ENCODE data around the gene ADIPOQ. TPM values are rescaled to one million over a fixed set of nuclear protein-coding genes. Genes with fewer than 3 reads are reported as not detected.
A peak's percentile ranks its signal among the peaks of the same experiment; 100 is the strongest.
"Not testable (repeated sequence)": the region's sequence is repeated elsewhere in the genome, so short reads cannot be mapped to it uniquely, and the experiment has no call there.

The ADIPOQ gene
- total and polyA plus RNA-seq, 2 experiments from 2014 or later = not detected

GRCh38 chr3:186845756-186846155 is 3.2 kb downstream of the ADIPOQ start:
- Histone ChIP-seq H3K27ac (no peak overlapping the region), H3K9me3 (ENCODE audit: low read depth) (no peaks in the 10 kb centered on the region)
- 86% methylated on average over 10 of the region's 10 CpGs for WGBS (ENCODE audit: low lambda C conversion rate, missing lambda C conversion rate)

DNA sequence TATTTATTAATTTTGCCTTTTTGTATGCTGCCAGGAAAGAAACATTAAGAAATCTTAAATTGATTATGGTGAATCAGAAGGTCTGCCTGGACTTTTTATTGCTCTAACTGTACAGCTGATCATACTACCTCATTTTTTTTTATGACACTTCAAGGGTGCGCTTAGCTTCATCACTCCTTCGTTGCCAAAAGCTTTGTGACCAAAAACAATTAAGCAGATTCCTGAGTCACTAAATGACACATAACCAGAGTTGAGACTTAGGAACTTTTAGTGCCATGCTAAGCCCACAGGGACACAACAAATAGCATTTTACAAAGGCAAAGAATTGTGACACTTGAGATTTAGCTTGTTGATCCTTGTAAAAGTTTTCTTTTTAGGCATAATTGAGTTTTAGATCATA is 4.9 kb downstream of the ADIPOQ start:
- Histone ChIP-seq H3K9me2 (replicated peaks; ENCODE audit: insufficient read depth) (no peaks in the 10 kb centered on the region), H3K4me2 (no peak overlapping the region), H3K27me3 (peaks cover 3% of the 10 kb centered on the region), H2AFZ (no peak overlapping the region), H3K27ac (no peak overlapping the region), H3K36me3 (replicated peaks; ENCODE audit: insufficient read depth, low read depth) (no peaks in the 10 kb centered on the region), H3K79me2 (no peaks in the 10 kb centered on the region), H3K4me1 (ENCODE audit: insufficient read depth) (peaks cover 5% of the 10 kb centered on the region), H3K9me3 (ENCODE audit: low read depth) (no peaks in the 10 kb centered on the region), H4K20me1 (ENCODE audit: insufficient read depth, poor library complexity, severe bottlenecking) (no peaks in the 10 kb centered on the region), H3K4me3 (no peak overlapping the region)
- WGBS (ENCODE audit: low lambda C conversion rate, missing lambda C conversion rate) = 59% methylated on average over 2 of the region's 2 CpGs
- no peak for TF ChIP-seq EZH2 (IDR thresholded peaks at IDR 0.05; ENCODE audit: borderline replicate concordance)
- no peak for TF ChIP-seq EZH2phosphoT487 (IDR thresholded peaks at IDR 0.05; ENCODE audit: low read depth, severe bottlenecking, unreplicated experiment)
- TF ChIP-seq, protein P1, sequence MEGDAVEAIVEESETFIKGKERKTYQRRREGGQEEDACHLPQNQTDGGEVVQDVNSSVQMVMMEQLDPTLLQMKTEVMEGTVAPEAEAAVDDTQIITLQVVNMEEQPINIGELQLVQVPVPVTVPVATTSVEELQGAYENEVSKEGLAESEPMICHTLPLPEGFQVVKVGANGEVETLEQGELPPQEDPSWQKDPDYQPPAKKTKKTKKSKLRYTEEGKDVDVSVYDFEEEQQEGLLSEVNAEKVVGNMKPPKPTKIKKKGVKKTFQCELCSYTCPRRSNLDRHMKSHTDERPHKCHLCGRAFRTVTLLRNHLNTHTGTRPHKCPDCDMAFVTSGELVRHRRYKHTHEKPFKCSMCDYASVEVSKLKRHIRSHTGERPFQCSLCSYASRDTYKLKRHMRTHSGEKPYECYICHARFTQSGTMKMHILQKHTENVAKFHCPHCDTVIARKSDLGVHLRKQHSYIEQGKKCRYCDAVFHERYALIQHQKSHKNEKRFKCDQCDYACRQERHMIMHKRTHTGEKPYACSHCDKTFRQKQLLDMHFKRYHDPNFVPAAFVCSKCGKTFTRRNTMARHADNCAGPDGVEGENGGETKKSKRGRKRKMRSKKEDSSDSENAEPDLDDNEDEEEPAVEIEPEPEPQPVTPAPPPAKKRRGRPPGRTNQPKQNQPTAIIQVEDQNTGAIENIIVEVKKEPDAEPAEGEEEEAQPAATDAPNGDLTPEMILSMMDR (IDR thresholded peaks at IDR 0.05; ENCODE audit: poor library complexity) = no peak
- no peak for DNase-seq (ENCODE audit: low spot score)

More at GRCh38 chr3:186845756-186846155, 3.2 kb downstream of the ADIPOQ start:
- Histone ChIP-seq H3K4me1 (ENCODE audit: insufficient read depth) (peaks cover 6% of the 10 kb centered on the region), H3K36me3 (replicated peaks; ENCODE audit: insufficient read depth, low read depth) (no peaks in the 10 kb centered on the region), H3K4me2 (no peak overlapping the region), H3K9me2 (replicated peaks; ENCODE audit: insufficient read depth) (no peaks in the 10 kb centered on the region), H3K4me3 (no peak overlapping the region), H2AFZ (no peak overlapping the region), H4K20me1 (ENCODE audit: insufficient read depth, poor library complexity, severe bottlenecking) (no peaks in the 10 kb centered on the region), H3K79me2 (no peaks in the 10 kb centered on the region), H3K27me3 (peaks cover 3% of the 10 kb centered on the region)
- no peak for DNase-seq (ENCODE audit: low spot score)
- TF ChIP-seq, protein P1 (IDR thresholded peaks at IDR 0.05; ENCODE audit: poor library complexity) = no peak
- no peak for TF ChIP-seq EZH2 (IDR thresholded peaks at IDR 0.05; ENCODE audit: borderline replicate concordance)
- no peak for TF ChIP-seq EZH2phosphoT487 (IDR thresholded peaks at IDR 0.05; ENCODE audit: low read depth, severe bottlenecking, unreplicated experiment)

DNA sequence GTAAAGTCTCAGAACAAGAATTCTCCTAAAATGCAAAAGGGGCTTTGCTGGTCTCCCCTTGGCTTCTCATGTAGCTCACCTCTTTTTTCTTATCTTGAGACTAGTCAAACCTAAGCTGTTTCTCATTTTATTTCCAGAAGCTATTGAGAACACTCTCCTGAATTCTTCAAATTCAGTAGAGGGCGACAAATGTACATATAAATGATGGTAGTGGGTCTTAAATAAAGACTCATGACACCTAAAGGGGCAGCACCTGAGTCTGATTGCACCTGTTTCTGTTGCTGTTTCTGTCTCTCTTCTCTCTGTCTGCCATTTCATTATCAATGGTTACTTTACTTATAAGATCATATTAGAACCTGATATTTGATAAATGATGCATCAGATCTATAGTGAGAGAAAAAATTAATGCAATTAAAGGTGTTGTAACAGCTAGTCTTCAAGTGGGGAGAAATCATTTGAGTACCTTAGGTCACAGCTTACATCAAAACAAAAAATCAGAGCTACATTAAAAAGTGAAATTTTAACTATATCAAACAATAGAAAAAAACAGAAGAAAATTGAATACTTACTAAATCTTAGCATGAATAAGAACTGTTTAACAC is 7.0 kb downstream of the ADIPOQ start:
- H3K79me2 ChIP-seq = no peaks in the 10 kb centered on the region
- no peak for TF ChIP-seq EZH2 (IDR thresholded peaks at IDR 0.05; ENCODE audit: borderline replicate concordance)
- TF ChIP-seq, protein P1 (IDR thresholded peaks at IDR 0.05; ENCODE audit: poor library complexity) = peak; percentile 71
- H3K9me3 ChIP-seq (ENCODE audit: low read depth) = no peaks in the 10 kb centered on the region
- no peak overlapping the region for H3K4me3 ChIP-seq
- H3K9me2 ChIP-seq (replicated peaks; ENCODE audit: insufficient read depth) = no peaks in the 10 kb centered on the region
- no peaks in the 10 kb centered on the region for H3K36me3 ChIP-seq (replicated peaks; ENCODE audit: insufficient read depth, low read depth)
- DNase-seq (ENCODE audit: low spot score) = peak; percentile 48
- H3K27me3 ChIP-seq = peaks cover 3% of the 10 kb centered on the region
- H3K27ac ChIP-seq = no peak overlapping the region
- H3K4me1 ChIP-seq (ENCODE audit: insufficient read depth) = no peaks in the 10 kb centered on the region
- no peaks in the 10 kb centered on the region for H4K20me1 ChIP-seq (ENCODE audit: insufficient read depth, poor library complexity, severe bottlenecking)
- 0% methylated on average over 1 of the region's 1 CpG for WGBS (ENCODE audit: low lambda C conversion rate, missing lambda C conversion rate)
- H3K4me2 ChIP-seq = no peak overlapping the region
- H2AFZ ChIP-seq = no peak overlapping the region

- 93% methylated on average over 3 of the region's 3 CpGs for WGBS (ENCODE audit: low lambda C conversion rate, missing lambda C conversion rate)
Observed at GRCh38 chr3:186851835-186852234, 9.3 kb downstream of the ADIPOQ start.

More at GRCh38 chr3:186851835-186852234, 9.3 kb downstream of the ADIPOQ start:
- not testable (repeated sequence) for H3K4me3 ChIP-seq; H4K20me1 ChIP-seq (ENCODE audit: insufficient read depth, poor library complexity, severe bottlenecking); H3K9me2 ChIP-seq (replicated peaks; ENCODE audit: insufficient read depth); H3K4me1 ChIP-seq (ENCODE audit: insufficient read depth); H3K27me3 ChIP-seq; H3K4me2 ChIP-seq; H3K79me2 ChIP-seq; DNase-seq (ENCODE audit: low spot score); H2AFZ ChIP-seq; H3K9me3 ChIP-seq (ENCODE audit: low read depth); H3K27ac ChIP-seq; H3K36me3 ChIP-seq (replicated peaks; ENCODE audit: insufficient read depth, low read depth)

Data from hepatocyte (in vitro differentiated cells).